PC-3 (cell line): Measurements from ENCODE around the gene DICER1.

ENCODE experiments used
- EZH2 ChIP-seq: fragments of 300-600 bp; sonication (generic); IDR thresholded peaks from one replicate; pipeline ENCODE4 v1.6.1; 2017; ENCODE audit warnings: antibody characterized with exemption, mild to moderate bottlenecking, low read length; ENCODE audit not compliant: unreplicated experiment
- EZH2phosphoT487 ChIP-seq: fragments of 300-600 bp; sonication (generic); IDR thresholded peaks from 2 replicates; pipeline ENCODE4 v1.6.1; 2018; ENCODE audit warnings: mild to moderate bottlenecking, antibody characterized with exemption, low read length, borderline replicate concordance
- TF ChIP-seq, protein P1 (sequence below): fragments of 300-600 bp; sonication (generic); conservative IDR thresholded peaks from 2 replicates; pipeline ENCODE4 v1.5.1; 2017; ENCODE audit warnings: antibody characterized with exemption, low read depth, mild to moderate bottlenecking, low read length

DNA sequence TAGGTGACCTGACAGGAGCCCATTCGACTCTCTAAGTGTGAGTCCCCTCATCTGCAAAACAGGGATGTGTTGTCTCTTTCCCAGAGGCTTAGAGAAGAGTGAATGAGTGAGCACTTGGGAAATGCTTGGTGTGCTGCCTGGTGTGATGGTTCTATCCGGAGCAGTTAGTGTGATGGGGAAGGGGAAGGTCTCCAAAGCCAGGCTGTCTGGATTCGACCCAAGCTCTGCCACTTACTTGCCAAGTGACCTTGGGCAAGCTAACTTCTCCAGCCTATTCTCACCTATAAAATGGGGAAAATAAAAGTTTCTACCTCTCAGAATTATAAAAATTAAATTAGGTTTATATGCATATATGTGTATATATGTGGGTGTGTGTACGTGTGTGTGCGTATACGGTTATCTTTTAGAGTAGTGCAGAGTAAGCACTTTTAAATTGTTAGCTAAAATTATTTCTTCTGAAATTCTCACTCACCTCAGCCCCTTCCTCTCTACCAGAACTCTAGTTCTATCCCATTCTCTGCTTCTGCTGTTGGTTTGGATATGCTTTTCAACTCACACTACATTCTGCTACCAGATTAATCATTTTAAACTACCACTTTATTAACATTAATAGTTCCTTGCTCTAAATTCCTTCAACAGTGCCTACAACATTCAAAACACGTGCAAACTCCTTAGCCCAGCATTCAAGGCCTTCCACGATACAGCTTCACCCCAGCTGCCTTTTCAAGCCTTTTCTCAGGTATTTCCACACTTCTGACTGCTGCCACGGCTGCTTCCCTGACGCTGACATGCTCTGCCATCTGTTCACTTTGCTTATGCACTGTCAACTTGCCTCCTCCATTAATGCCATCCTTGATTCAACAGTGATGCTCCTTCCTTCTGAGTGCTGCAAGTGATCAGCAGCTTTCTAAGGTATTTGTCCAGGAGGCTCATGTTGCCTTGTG lies 55.3 kb downstream of the DICER1 start:
- TF ChIP-seq, protein P1, sequence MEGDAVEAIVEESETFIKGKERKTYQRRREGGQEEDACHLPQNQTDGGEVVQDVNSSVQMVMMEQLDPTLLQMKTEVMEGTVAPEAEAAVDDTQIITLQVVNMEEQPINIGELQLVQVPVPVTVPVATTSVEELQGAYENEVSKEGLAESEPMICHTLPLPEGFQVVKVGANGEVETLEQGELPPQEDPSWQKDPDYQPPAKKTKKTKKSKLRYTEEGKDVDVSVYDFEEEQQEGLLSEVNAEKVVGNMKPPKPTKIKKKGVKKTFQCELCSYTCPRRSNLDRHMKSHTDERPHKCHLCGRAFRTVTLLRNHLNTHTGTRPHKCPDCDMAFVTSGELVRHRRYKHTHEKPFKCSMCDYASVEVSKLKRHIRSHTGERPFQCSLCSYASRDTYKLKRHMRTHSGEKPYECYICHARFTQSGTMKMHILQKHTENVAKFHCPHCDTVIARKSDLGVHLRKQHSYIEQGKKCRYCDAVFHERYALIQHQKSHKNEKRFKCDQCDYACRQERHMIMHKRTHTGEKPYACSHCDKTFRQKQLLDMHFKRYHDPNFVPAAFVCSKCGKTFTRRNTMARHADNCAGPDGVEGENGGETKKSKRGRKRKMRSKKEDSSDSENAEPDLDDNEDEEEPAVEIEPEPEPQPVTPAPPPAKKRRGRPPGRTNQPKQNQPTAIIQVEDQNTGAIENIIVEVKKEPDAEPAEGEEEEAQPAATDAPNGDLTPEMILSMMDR = no peak
- TF ChIP-seq EZH2 (no peak), EZH2phosphoT487 (no peak)
